HepG2 (cell line): Measurements from ENCODE around the gene RAP1A. TPM values are rescaled to one million over a fixed set of nuclear protein-coding genes. Genes with fewer than 3 reads are reported as not detected.

Experiments
- ATAC-seq: fragments of 200-7000 bp; cut with Tn5 transposase; 3 replicates; pipeline ENCODE4 v1.9.1; 2020; ENCODE audit warnings: mild to moderate bottlenecking, moderate library complexity
- BruUV-seq: library from RNA; stranded (reverse); fragments of 400-500 nt; replicated peaks from 2 replicates; lab custom pipeline; 2021; lab: Mats Ljungman, UMichigan
- CTCF ChIA-PET: fragments of 300-600 bp; formaldehyde crosslinking; extraction: SDS; loops from one replicate; lab custom pipeline; 2021; ENCODE audit warnings: low total read pairs, inconsistent platforms, low intra/inter-chr PET ratio; lab: Yijun Ruan, JAX
- POLR2A ChIA-PET: fragments of 350-600 bp; sonication (Branson Sonifier 250); formaldehyde crosslinking; loops from one replicate; lab custom pipeline; 2020; ENCODE audit warnings: antibody characterized with exemption, inconsistent platforms; lab: Yijun Ruan, JAX
- DNase-seq: peaks from one replicate; pipeline ENCODE4 v3.0.0-alpha.2; 2015; ENCODE audit warnings: low spot score
- FAIRE-seq: peaks from 3 replicates; lab custom pipeline; 2011; peaks lifted over from hg19 to GRCh38; lab: Jason Lieb, UNC
- H2AFZ ChIP-seq: one replicate; pipeline ENCODE4 v1.6.1; 2011; ENCODE audit warnings: low read length, inconsistent platforms
- H3K27ac ChIP-seq: fragments of 300-600 bp; 3 replicates; pipeline ENCODE4 v1.8.0; 2011; ENCODE audit warnings: mixed run types, mild to moderate bottlenecking, mixed read lengths, low read length, inconsistent platforms; ENCODE audit not compliant: insufficient read depth; ENCODE audit errors: extremely low read length
- H3K27me3 ChIP-seq, 2 experiments: fragments of 200-600 bp in 1 of 2; 2 replicates in 1 of 2; 3 replicates in 1 of 2; pipeline versions ENCODE4 v1.6.0 to v1.8.0; 2011; ENCODE audit warnings: low read length in 2 of 2, mild to moderate bottlenecking in 2 of 2, moderate library complexity in 2 of 2, inconsistent platforms in 1 of 2; ENCODE audit not compliant: insufficient read depth in 2 of 2, control insufficient read depth in 1 of 2
- H3K36me3 ChIP-seq, 2 experiments: fragments of 200-600 bp in 1 of 2; replicated peaks in 1 of 2; 2 replicates in 1 of 2; 3 replicates in 1 of 2; pipeline versions ENCODE4 v1.5.1 to v1.8.0; 2011; ENCODE audit warnings: low read length in 2 of 2, inconsistent platforms in 1 of 2; ENCODE audit not compliant: insufficient read depth in 2 of 2, control insufficient read depth in 1 of 2
- H3K4me1 ChIP-seq: 2 replicates; pipeline ENCODE4 v1.5.1; 2012; ENCODE audit warnings: low read length, inconsistent platforms; ENCODE audit not compliant: insufficient read depth
- H3K4me2 ChIP-seq: 2 replicates; pipeline ENCODE4 v1.6.0; 2011; ENCODE audit warnings: low read depth, low read length, inconsistent platforms
- H3K4me3 ChIP-seq, 3 experiments: fragments of 200-600 bp in 1 of 3; sonication (generic), shearing (Covaris generic) in 1 of 3; replicated peaks in 1 of 3; 2 replicates each; pipeline ENCODE4 v1.5.1; 2011 to 2016; ENCODE audit warnings: low read length in 3 of 3, inconsistent platforms in 2 of 3, low read depth in 2 of 3, mild to moderate bottlenecking in 2 of 3, control low read depth in 1 of 3, mixed read lengths in 1 of 3; ENCODE audit not compliant: insufficient read depth in 1 of 3
- H3K79me2 ChIP-seq: one replicate; pipeline ENCODE4 v1.6.1; 2011; ENCODE audit warnings: low read length, inconsistent platforms; ENCODE audit not compliant: insufficient read depth
- H3K9ac ChIP-seq: 2 replicates; pipeline ENCODE4 v1.6.0; 2011; ENCODE audit warnings: mild to moderate bottlenecking, low read depth, low read length, inconsistent platforms; ENCODE audit not compliant: insufficient read depth
- H3K9me3 ChIP-seq: 2 replicates; pipeline ENCODE4 v1.5.1; 2012; ENCODE audit warnings: mild to moderate bottlenecking, low read length
- H4K20me1 ChIP-seq: 2 replicates; pipeline ENCODE4 v1.6.0; 2011; ENCODE audit warnings: inconsistent platforms, mild to moderate bottlenecking, low read length, moderate library complexity; ENCODE audit not compliant: insufficient read depth
- CBX5 ChIP-seq: sonication (generic); formaldehyde crosslinking; IDR thresholded peaks from 2 replicates; pipeline ENCODE4 v1.4.0; 2020; ENCODE audit warnings: missing genetic modification reagents, borderline replicate concordance
- ETS1 ChIP-seq: sonication (generic); formaldehyde crosslinking; IDR thresholded peaks from 2 replicates; pipeline ENCODE4 v1.4.0; 2020; ENCODE audit warnings: missing genetic modification reagents
- JUN ChIP-seq: sonication (generic); formaldehyde crosslinking; IDR thresholded peaks from 2 replicates; pipeline ENCODE4 v1.4.0; 2020; ENCODE audit warnings: mild to moderate bottlenecking, missing genetic modification reagents
- JUND ChIP-seq: sonication (generic); formaldehyde crosslinking; IDR thresholded peaks from 2 replicates; pipeline ENCODE4 v1.8.0; 2022; ENCODE audit warnings: mild to moderate bottlenecking, missing genetic modification reagents
- KLF16 ChIP-seq, 2 experiments: sonication (generic) in 1 of 2; formaldehyde crosslinking in 1 of 2; IDR thresholded peaks; 2 replicates each; pipeline versions ENCODE4 v1.6.1 to v1.8.0; 2016 to 2023; ENCODE audit warnings: missing genetic modification reagents in 2 of 2, missing compliant biosample characterization in 1 of 2
- MXD4 ChIP-seq: IDR thresholded peaks from 2 replicates; pipeline ENCODE4 v1.6.1; 2016; ENCODE audit warnings: mild to moderate bottlenecking, missing biosample characterization, missing genetic modification reagents
- NCOR1 ChIP-seq: fragments of 200-600 bp; sonication (generic); IDR thresholded peaks from 2 replicates; pipeline ENCODE4 v1.7.0; 2017; ENCODE audit warnings: antibody characterized with exemption, low read length, borderline replicate concordance
- RFX1 ChIP-seq: fragments of 450-650 bp; IDR thresholded peaks from 2 replicates; pipeline ENCODE4 v1.6.1; 2017
- RXRA ChIP-seq: sonication (generic); formaldehyde crosslinking; IDR thresholded peaks from 2 replicates; pipeline ENCODE4 v1.5.1; 2020; ENCODE audit warnings: missing genetic modification reagents
- SMAD3 ChIP-seq: sonication (generic); formaldehyde crosslinking; IDR thresholded peaks from 2 replicates; pipeline ENCODE4 v1.4.0; 2020; ENCODE audit warnings: missing genetic modification reagents
- SNRNP70 ChIP-seq: fragments of 200-400 bp; formaldehyde crosslinking; IDR thresholded peaks from 2 replicates; pipeline ENCODE4 v1.6.1; 2017; ENCODE audit warnings: mild to moderate bottlenecking, low read depth, low read length, moderate library complexity
- TMF1 ChIP-seq: sonication (generic); formaldehyde crosslinking; IDR thresholded peaks from 2 replicates; pipeline ENCODE4 v1.8.1; 2022; ENCODE audit warnings: low read depth, missing genetic modification reagents
- YEATS4 ChIP-seq: sonication (generic); formaldehyde crosslinking; IDR thresholded peaks from 2 replicates; pipeline ENCODE4 v1.4.0; 2020; ENCODE audit warnings: missing genetic modification reagents, borderline replicate concordance
- ZBTB25 ChIP-seq: IDR thresholded peaks from 2 replicates; pipeline ENCODE4 v1.6.1; 2018; ENCODE audit warnings: missing genetic modification reagents
- ZNF335 ChIP-seq: sonication (generic); formaldehyde crosslinking; IDR thresholded peaks from 2 replicates; pipeline ENCODE4 v1.4.0; 2020; ENCODE audit warnings: missing genetic modification reagents
- ZNF383 ChIP-seq: sonication (generic); formaldehyde crosslinking; IDR thresholded peaks from 2 replicates; pipeline ENCODE4 v1.4.0; 2020; ENCODE audit warnings: missing genetic modification reagents, mild to moderate bottlenecking, borderline replicate concordance
- ZSCAN30 ChIP-seq: sonication (generic); formaldehyde crosslinking; IDR thresholded peaks from 2 replicates; pipeline ENCODE4 v1.5.0; 2020; ENCODE audit warnings: mild to moderate bottlenecking, missing genetic modification reagents
- WGBS: methylation state at CpG from one replicate; pipeline ENCODE4 v1.1.6; 2017; ENCODE audit warnings: low lambda C conversion rate; 5-methylcytosine and 5-hydroxymethylcytosine counted together
- in situ Hi-C: cut with HindIII; loops from 2 replicates; pipeline ENCODE4 v1.10.0; 2017; ENCODE audit warnings: low pct_unique_long_range_greater_than_20kb; ENCODE audit not compliant: extremely low pct_ligation_motif_present
- intact Hi-C: fragments of 100-400 bp; cut with micrococcal nuclease; formaldehyde crosslinking; loops from one replicate; pipeline ENCODE4 v1.10.0; 2022; ENCODE audit not compliant: unreplicated experiment
- polyA plus RNA-seq, 8 experiments: library from polyadenylated mRNA; depleted of rRNA in 3 of 8; stranded (reverse) in 7 of 8; unstranded in 1 of 8; fragments of >200 nt; fragmentation: Illumina TruSeq in 4 of 8; extraction: Trizol in 4 of 8; gene quantifications; 2 replicates each; pipeline versions ENCODE4 v1.2.1 to v1.2.3, GENCODE V29; 2011 to 2016; ENCODE audit warnings: low read depth in 4 of 8, missing spikeins in 1 of 8, mixed read lengths in 1 of 8; ENCODE audit not compliant: insufficient read depth in 1 of 8
- total RNA-seq, 5 experiments: library from RNA; depleted of rRNA; stranded (reverse); fragments of >200 nt; fragmentation: Illumina TruSeq; extraction: Trizol; gene quantifications; 2 replicates each; pipeline ENCODE4 v1.2.3, GENCODE V29; 2016; ENCODE audit warnings: low read depth in 1 of 5
- TF ChIP-seq, protein P1 (sequence below): sonication (generic); formaldehyde crosslinking; IDR thresholded peaks from 2 replicates; pipeline ENCODE4 v1.4.0; 2020; ENCODE audit warnings: missing genetic modification reagents, borderline replicate concordance

RAP1A gene
- total and polyA plus RNA-seq, 2 of the 13 experiments (the other 11 are each of a cell fraction or from before 2014, with no cell fraction given): 19.0 to 20.7 TPM

- WGBS: 56% methylated on average over 4 of the region's 4 CpGs
- intact Hi-C loops: no loop called here
Observed at GRCh38 chr1:111594306-111594693, 25.3 kb upstream of the RAP1A start.

GRCh38 chr1:111595807-111596206 is 23.8 kb upstream of the RAP1A start:
- Histone ChIP-seq H4K20me1 (no peaks in the 10 kb centered on the region), H3K4me3 (no peak overlapping the region), H3K9ac (no peak overlapping the region), H3K36me3 (no peaks in the 10 kb centered on the region), H3K4me2 (no peak overlapping the region), H3K27me3 (peaks cover 0 to 2% of the 10 kb centered on the region in 2 experiments; a peak in 1 of 5 replicates), H2AFZ (no peak overlapping the region), H3K9me3 (no peaks in the 10 kb centered on the region), H3K79me2 (no peaks in the 10 kb centered on the region), H3K4me1 (peaks cover 61% of the 10 kb centered on the region), H3K27ac (no peak overlapping the region)
- ATAC-seq: no peak
- no peak for FAIRE-seq
- in situ Hi-C loops: no loop called here
- WGBS: 73% methylated on average over 1 of the region's 1 CpG
- intact Hi-C loops: no loop called here
- BruUV-seq: no TSS peak
- CTCF ChIA-PET: no interaction called here
- POLR2A ChIA-PET: no interaction called here
- DNase-seq: no peak
- TF ChIP-seq CBX5 (CRISPR knock-in tag) (no peak), ZSCAN30 (no peak), KLF16 (CRISPR knock-in tag; IDR thresholded peaks at IDR 0.05) (no peak), ZNF383 (no peak), SMAD3 (no peak), JUND (no peak), ETS1 (CRISPR knock-in tag) (no peak), YEATS4 (CRISPR knock-in tag) (no peak), SNRNP70 (no peak), NCOR1 (no peak), RXRA (no peak), RFX1 (no peak)
- TF ChIP-seq, protein P1, sequence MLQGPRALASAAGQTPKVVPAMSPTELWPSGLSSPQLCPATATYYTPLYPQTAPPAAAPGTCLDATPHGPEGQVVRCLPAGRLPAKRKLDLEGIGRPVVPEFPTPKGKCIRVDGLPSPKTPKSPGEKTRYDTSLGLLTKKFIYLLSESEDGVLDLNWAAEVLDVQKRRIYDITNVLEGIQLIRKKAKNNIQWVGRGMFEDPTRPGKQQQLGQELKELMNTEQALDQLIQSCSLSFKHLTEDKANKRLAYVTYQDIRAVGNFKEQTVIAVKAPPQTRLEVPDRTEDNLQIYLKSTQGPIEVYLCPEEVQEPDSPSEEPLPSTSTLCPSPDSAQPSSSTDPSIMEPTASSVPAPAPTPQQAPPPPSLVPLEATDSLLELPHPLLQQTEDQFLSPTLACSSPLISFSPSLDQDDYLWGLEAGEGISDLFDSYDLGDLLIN (CRISPR knock-in tag): no peak

More at GRCh38 chr1:111594306-111594693, 25.3 kb upstream of the RAP1A start:
- no peak for TF ChIP-seq ZBTB25
- TF ChIP-seq ZNF335 (CRISPR knock-in tag): no peak
- no peak for TF ChIP-seq MXD4 (CRISPR knock-in tag)
- TF ChIP-seq TMF1 (CRISPR knock-in tag): no peak
- TF ChIP-seq JUN (CRISPR knock-in tag): no peak
- TF ChIP-seq, all 625 proteins: peak for 0
- Histone ChIP-seq H2AFZ (no peak overlapping the region), H3K9ac (no peak overlapping the region), H3K27ac (no peak overlapping the region), H3K4me1 (peaks cover 47% of the 10 kb centered on the region), H3K79me2 (no peaks in the 10 kb centered on the region), H3K9me3 (no peaks in the 10 kb centered on the region), H4K20me1 (no peaks in the 10 kb centered on the region), H3K27me3 (peaks cover 0 to 2% of the 10 kb centered on the region in 2 experiments; a peak in 1 of 5 replicates), H3K4me3 (no peak overlapping the region), H3K36me3 (no peaks in the 10 kb centered on the region), H3K4me2 (no peak overlapping the region; the same call in 1 of the 2 replicates)
- no peak for FAIRE-seq
- DNase-seq: no peak
- no TSS peak for BruUV-seq
- POLR2A ChIA-PET: no interaction called here
- CTCF ChIA-PET: no interaction called here
- in situ Hi-C loops: no loop called here
- ATAC-seq: no peak
